Measurements from ENCODE around the gene SLC51B. TPM values are rescaled to one million over a fixed set of nuclear protein-coding genes. Genes with fewer than 3 reads are reported as not detected.
A peak's percentile ranks its signal among the peaks of the same experiment; 100 is the strongest.

Gene SLC51B
- total RNA-seq, 3 donors from 2014 or later (not counting 1 experiment from before 2014, with no cell fraction given): not detected

- Mint-ChIP-seq H3K4me3 (no peak overlapping the region), H3K27me3 (ENCODE audit: low read depth in 2 of 2) (peaks cover 0 to 13% of the 10 kb centered on the region in 2 donors), H3K4me1 (peaks cover 8 to 17% of the 10 kb centered on the region in 2 donors), H3K27ac (no peak overlapping the region), H3K36me3 (no peaks in the 10 kb centered on the region), H3K9me3 (no peaks in the 10 kb centered on the region)
- no peak overlapping the region for H3K27ac ChIP-seq (ENCODE audit: low read length)
- ATAC-seq: peak; percentile 46 to 53 (median 48)
- H3K9me3 ChIP-seq (ENCODE audit: control insufficient read depth, insufficient read depth, low read length): no peaks in the 10 kb centered on the region
- WGBS (ENCODE audit: insufficient coverage): 25% methylated on average over 12 of the region's 13 CpGs
- DNase-seq: peak; percentile 36 to 67
- no peak overlapping the region for H3K4me3 ChIP-seq (ENCODE audit: low read length)
- peaks cover 18% of the 10 kb centered on the region for H3K4me1 ChIP-seq (ENCODE audit: control insufficient read depth, insufficient read depth, low read length)
- intact Hi-C loops (cut with micrococcal nuclease): loop anchor here (1.0 kb wide), 1 partner anchor 352 kb away; no protein-coding TSS in a partner anchor
- no peaks in the 10 kb centered on the region for H3K36me3 ChIP-seq (ENCODE audit: control insufficient read depth, insufficient read depth, low read length)
- peaks cover 4% of the 10 kb centered on the region for H3K27me3 ChIP-seq (ENCODE audit: control insufficient read depth, insufficient read depth, low read length)
- peak; percentile 17 for TF ChIP-seq CTCF (IDR thresholded peaks at IDR 0.05)
Observed at GRCh38 chr15:65032801-65033537, 12.2 kb upstream of the SLC51B start.

- H3K36me3 ChIP-seq (ENCODE audit: control insufficient read depth, insufficient read depth, low read length): no peaks in the 10 kb centered on the region
- H3K27me3 ChIP-seq (ENCODE audit: control insufficient read depth, insufficient read depth, low read length): peaks cover 4% of the 10 kb centered on the region
- H3K36me3 Mint-ChIP-seq: no peaks in the 10 kb centered on the region
- WGBS (ENCODE audit: insufficient coverage): 23% methylated on average over 4 of the region's 4 CpGs
- ATAC-seq: no peak
- intact Hi-C loops (cut with micrococcal nuclease): loop anchor here (1.0 kb wide), 1 partner anchor 352 kb away; no protein-coding TSS in a partner anchor
- TF ChIP-seq CTCF (IDR thresholded peaks at IDR 0.05): no peak
- peaks cover 12% of the 10 kb centered on the region for H3K4me1 ChIP-seq (ENCODE audit: control insufficient read depth, insufficient read depth, low read length)
- no peak overlapping the region for H3K27ac ChIP-seq (ENCODE audit: low read length)
- DNase-seq: peak in 1 of 2 donors; percentile 66
- H3K9me3 ChIP-seq (ENCODE audit: control insufficient read depth, insufficient read depth, low read length): no peaks in the 10 kb centered on the region
- H3K9me3 Mint-ChIP-seq: no peaks in the 10 kb centered on the region
- H3K4me3 Mint-ChIP-seq: no peak overlapping the region
- H3K27ac Mint-ChIP-seq: no peak overlapping the region
- peaks cover 0 to 13% of the 10 kb centered on the region in 2 donors for H3K27me3 Mint-ChIP-seq (ENCODE audit: low read depth in 2 of 2)
- H3K4me1 Mint-ChIP-seq: peaks cover under 1 to 9% of the 10 kb centered on the region in 2 donors
- no peak overlapping the region for H3K4me3 ChIP-seq (ENCODE audit: low read length)
Observed at GRCh38 chr15:65033659-65034269, 11.4 kb upstream of the SLC51B start.

DNA sequence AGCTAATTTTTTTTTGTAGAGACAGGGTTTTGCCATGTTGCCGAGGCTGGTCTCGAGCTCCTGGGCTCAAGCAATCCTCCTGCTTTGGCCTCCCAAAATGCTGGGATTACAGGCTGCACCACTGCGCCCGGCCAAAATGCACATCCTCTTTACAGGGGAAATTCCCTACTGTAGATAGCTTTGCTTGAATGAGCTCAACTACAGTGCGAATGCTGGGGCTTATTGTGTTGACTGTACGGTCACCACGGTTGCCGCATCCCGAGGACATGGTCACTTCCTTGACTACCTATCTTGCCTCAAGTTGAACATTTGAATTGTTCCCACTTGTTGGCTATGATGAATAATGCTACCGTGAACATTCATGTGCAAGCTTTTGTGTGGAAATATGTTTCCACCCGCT is 10.5 kb upstream of the SLC51B start:
- H3K27me3 Mint-ChIP-seq (ENCODE audit: low read depth in 2 of 2): peaks cover 0 to 13% of the 10 kb centered on the region in 2 donors
- H3K4me1 Mint-ChIP-seq: peaks cover 0 to 9% of the 10 kb centered on the region in 2 donors
- no peak for DNase-seq

More for the DNA sequence above, 10.5 kb upstream of the SLC51B start:
- Histone ChIP-seq H3K4me3 (ENCODE audit: low read length) (no peak overlapping the region), H3K36me3 (ENCODE audit: control insufficient read depth, insufficient read depth, low read length) (no peaks in the 10 kb centered on the region), H3K4me1 (ENCODE audit: control insufficient read depth, insufficient read depth, low read length) (peaks cover 9% of the 10 kb centered on the region), H3K27me3 (ENCODE audit: control insufficient read depth, insufficient read depth, low read length) (peaks cover 4% of the 10 kb centered on the region), H3K9me3 (ENCODE audit: control insufficient read depth, insufficient read depth, low read length) (no peaks in the 10 kb centered on the region), H3K27ac (ENCODE audit: low read length) (no peak overlapping the region)
- Mint-ChIP-seq H3K9me3 (no peaks in the 10 kb centered on the region), H3K27ac (no peak overlapping the region), H3K36me3 (no peaks in the 10 kb centered on the region), H3K4me3 (no peak overlapping the region)
- WGBS (ENCODE audit: insufficient coverage): 85% methylated on average over 11 of the region's 11 CpGs
- no peak for TF ChIP-seq CTCF (IDR thresholded peaks at IDR 0.05)
- intact Hi-C loops (cut with micrococcal nuclease): no loop called here
- no peak for ATAC-seq

Data from natural killer cell (primary cell).